Bronchial epithelial cell (primary cell): Measurements from ENCODE around the gene EYA2. TPM values are rescaled to one million over a fixed set of nuclear protein-coding genes. Genes with fewer than 3 reads are reported as not detected.

Experiments
- DNase-seq: peaks from one replicate; pipeline ENCODE4 v3.0.0-alpha.2; 2010; ENCODE audit warnings: low read depth
- FAIRE-seq: peaks from 2 replicates; lab custom pipeline; 2011; peaks lifted over from hg19 to GRCh38; lab: Jason Lieb, UNC
- H3K27me3 ChIP-seq: 2 replicates; pipeline ENCODE4 v1.5.1; 2011; ENCODE audit warnings: low read length; ENCODE audit not compliant: control insufficient read depth, insufficient read depth
- H3K36me3 ChIP-seq: 2 replicates; pipeline ENCODE4 v1.5.1; 2011; ENCODE audit warnings: low read length; ENCODE audit not compliant: control insufficient read depth, insufficient read depth
- H3K4me3 ChIP-seq: 2 replicates; pipeline ENCODE4 v1.5.1; 2011; ENCODE audit warnings: mild to moderate bottlenecking, low read depth, low read length, control low read depth
- CTCF ChIP-seq: IDR thresholded peaks from 2 replicates; pipeline ENCODE4 v1.5.1; 2011; ENCODE audit warnings: mild to moderate bottlenecking, moderate library complexity, low read length, control low read depth, inconsistent platforms; ENCODE audit not compliant: insufficient read depth, severe bottlenecking
- total RNA-seq: library from RNA; depleted of rRNA; stranded (reverse); fragments of >200 nt; gene quantifications from 2 replicates; pipeline ENCODE4 v1.2.1, GENCODE V29; 2014

The EYA2 gene
- total RNA-seq, 1 donor from 2014 or later, result 8.4 TPM

DNA sequence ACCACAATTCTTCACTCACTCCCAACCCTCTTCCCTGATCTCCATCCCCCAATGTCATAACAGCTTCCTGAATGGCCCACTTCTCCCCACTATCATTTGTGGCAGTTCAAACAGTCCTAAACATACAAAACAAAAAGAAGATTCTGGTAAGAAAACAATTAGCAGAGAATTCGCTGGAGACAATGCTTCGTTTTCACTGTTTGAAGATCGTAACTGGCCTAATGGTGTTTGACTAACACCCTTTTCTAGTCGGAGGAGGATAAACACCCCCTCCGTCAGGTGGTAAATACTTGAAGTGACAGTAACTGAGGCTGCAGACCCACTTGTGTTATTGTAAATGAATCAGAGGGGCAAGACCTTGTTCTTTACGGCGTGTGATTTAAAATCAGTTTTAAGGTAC lies 3.8 kb downstream of the EYA2 start:
- Histone ChIP-seq H3K27me3 (no peaks in the 10 kb centered on the region), H3K36me3 (no peaks in the 10 kb centered on the region), H3K4me3 (peak overlapping the region; percentile 32)
- no peak for FAIRE-seq
- peak; percentile 54 for DNase-seq
- no peak for TF ChIP-seq CTCF

- peak overlapping the region; percentile 32 for H3K4me3 ChIP-seq
- no peaks in the 10 kb centered on the region for H3K27me3 ChIP-seq
- no peaks in the 10 kb centered on the region for H3K36me3 ChIP-seq
- FAIRE-seq (no peak), DNase-seq (no peak)
- no peak for TF ChIP-seq CTCF
These were observed 5.0 kb downstream of the EYA2 start for GRCh38 chr20:46899621-46900020.

DNA sequence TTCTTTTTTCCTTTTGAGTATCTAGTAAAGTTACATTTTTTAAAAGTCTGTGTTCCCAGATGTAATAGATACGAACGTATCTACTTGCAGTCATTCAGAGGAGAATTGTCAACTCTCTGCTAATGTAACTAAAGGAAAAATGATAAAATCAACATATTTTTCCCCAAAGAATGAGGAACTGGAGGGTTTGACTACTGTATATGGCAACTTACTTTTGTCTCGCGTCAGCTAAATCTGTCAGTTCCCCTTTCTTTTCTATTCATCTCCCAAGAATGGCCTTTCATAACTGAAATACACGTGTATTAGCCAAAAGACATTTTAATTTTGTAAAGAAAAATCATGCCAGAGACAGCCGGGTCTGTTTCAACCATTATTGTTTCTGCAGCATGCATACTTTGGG lies 5.4 kb downstream of the EYA2 start:
- H3K36me3 ChIP-seq, result no peaks in the 10 kb centered on the region
- FAIRE-seq (no peak), DNase-seq (peak; percentile 28)
- TF ChIP-seq CTCF, result no peak
- H3K27me3 ChIP-seq, result no peaks in the 10 kb centered on the region
- peak overlapping the region; percentile 32 for H3K4me3 ChIP-seq

GRCh38 chr20:46900826-46901225 lies 6.2 kb downstream of the EYA2 start:
- H3K36me3 ChIP-seq, result no peaks in the 10 kb centered on the region
- no peak for TF ChIP-seq CTCF
- DNase-seq, result peak; percentile 54
- peak overlapping the region; percentile 32 for H3K4me3 ChIP-seq
- FAIRE-seq, result no peak
- H3K27me3 ChIP-seq, result no peaks in the 10 kb centered on the region

DNA sequence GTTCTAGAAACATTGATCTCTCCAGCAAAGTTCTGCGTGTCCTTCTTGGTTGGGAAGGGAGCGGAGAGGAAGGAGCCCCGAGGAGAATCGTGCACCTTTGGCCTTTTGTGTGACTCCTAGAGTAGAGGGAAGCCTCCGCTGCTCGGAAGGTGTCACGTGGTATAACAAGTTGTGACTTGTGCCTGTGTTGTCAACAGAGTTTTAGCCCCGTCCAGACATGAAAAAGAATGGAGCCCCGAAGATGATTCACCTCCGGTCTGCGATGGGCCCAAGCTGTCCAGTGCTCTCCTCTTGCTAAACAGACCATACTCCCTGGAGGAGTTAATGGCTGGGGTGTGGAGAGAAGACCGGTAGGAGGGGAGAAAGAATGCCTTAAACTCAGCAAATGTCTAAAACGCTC lies 7.0 kb downstream of the EYA2 start:
- FAIRE-seq (peak; percentile 95), DNase-seq (peak; percentile 99)
- Histone ChIP-seq H3K4me3 (peak overlapping the region; percentile 32), H3K36me3 (no peaks in the 10 kb centered on the region), H3K27me3 (no peaks in the 10 kb centered on the region)
- no peak for TF ChIP-seq CTCF

GRCh38 chr20:46903256-46903655 lies 8.6 kb downstream of the EYA2 start:
- DNase-seq (no peak), FAIRE-seq (no peak)
- no peaks in the 10 kb centered on the region for H3K27me3 ChIP-seq

More at GRCh38 chr20:46903256-46903655, 8.6 kb downstream of the EYA2 start:
- no peak for TF ChIP-seq CTCF
- Histone ChIP-seq H3K4me3 (no peak overlapping the region), H3K36me3 (no peaks in the 10 kb centered on the region)
